SIG-M5 treated with dmso at 0.1 percent for 504 hours (cell line): ENCODE measurements around the gene TMEM52.
A peak's percentile ranks its signal among the peaks of the same experiment; 100 is the strongest.
"Not testable (repeated sequence)": the region's sequence is repeated elsewhere in the genome, so short reads cannot be mapped to it uniquely, and the experiment has no call there.

ENCODE experiments used
- DNase-seq: peaks from one replicate; lab custom pipeline; 2025; ENCODE audit not compliant: unreplicated experiment; lab: John Stamatoyannopoulos, UW

The TMEM52 gene

DNA sequence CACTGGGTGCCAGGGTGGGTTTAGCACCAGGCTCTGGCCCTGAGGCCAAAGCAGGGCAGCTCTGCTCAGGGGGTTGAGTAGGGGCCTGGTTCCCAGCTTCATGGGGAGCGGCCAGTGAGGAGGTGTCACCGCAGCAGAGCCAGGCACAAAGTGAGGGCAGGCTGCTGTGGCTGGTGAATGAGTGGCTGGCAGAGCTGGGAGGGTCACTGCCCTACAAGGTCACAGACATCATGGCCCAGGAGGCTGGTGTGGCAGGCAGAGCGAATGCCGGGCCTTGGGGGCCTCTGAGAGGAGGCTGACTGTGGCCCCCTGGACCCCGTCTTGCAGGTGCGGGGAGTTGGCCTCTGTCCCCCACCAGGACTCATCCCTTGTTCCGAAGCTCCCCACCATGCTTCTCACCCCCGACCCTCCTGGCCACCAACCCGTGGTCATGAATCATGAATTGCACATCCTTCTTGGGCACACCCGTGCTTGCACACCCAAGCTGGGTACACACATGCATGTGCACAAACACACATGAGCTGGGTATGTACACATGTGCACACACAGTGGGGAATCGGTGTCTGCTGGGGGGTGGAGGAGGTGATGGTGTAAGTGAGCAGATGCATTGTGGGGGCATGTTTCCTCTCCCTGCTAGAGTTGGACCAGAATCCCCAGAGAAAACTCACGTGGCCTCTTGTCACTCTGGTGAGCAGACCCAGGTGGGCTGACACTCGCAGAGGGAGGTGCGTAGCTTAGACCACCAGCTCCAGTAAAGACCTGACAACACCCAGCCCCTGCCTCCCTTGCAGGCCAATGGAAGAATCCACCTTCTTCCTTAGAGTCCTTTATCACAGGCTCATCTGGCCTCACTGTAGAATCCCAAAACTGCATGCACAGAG is 23.4 kb downstream of the TMEM52 start:
- no peak for DNase-seq

- DNase-seq, result no peak
Measured at GRCh38 chr1:1895060-1895418, 24.0 kb downstream of the TMEM52 start.

GRCh38 chr1:1894354-1895059 is 24.6 kb downstream of the TMEM52 start:
- no peak for DNase-seq

DNA sequence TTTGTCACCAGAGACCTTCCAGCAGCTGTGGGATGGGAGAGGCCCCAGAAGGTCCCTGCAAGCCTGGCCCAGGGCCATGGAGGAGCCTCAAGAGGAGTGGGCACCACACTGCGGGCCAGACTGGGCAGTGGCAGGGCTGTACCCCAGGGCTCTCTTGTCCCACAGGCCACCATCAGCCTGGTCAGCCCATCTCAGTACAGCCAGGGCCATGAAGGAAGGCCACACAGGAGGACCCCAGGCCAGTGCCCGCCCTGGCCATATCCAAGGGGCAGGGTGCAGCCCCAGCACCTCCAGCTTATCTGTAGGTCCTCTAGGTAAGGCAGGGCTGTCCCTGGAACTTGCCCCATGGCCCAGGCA is 25.1 kb downstream of the TMEM52 start:
- no peak for DNase-seq

DNA sequence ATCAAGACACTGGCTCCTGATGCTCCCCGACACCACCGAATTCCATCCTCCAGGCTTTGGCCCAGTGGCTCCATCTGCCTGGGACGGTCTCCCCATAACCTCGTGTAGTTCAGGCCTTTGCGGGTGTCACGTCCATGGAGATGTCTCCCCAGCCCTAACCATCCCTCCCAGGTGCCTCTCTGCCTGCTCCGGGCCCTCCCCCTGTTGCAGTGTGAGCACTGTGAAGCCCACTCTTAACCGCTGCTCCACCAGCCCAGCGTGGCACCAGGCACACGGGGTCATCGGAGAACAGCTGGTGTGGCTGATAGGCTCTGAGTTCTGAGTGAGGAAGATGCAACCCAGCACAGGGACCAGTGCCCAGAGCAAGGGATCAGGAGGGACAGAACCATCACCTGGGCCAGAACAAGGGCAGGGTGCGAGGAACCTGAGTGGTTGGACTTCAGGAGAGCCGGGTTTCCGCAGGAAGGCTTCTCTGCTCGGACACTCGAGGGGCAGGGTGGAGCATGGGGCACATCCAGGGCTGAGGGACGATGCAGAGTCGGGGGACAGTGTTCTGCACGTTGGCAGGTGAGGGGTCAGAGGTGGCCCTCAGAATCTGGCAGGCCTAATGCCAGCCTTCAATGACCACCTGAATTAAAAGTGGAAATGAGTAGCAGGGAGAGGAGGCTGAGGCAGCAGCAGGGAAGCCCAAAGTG is 25.6 kb downstream of the TMEM52 start:
- no peak for DNase-seq

GRCh38 chr1:1892763-1893120 is 26.3 kb downstream of the TMEM52 start:
- DNase-seq, result no peak

DNA sequence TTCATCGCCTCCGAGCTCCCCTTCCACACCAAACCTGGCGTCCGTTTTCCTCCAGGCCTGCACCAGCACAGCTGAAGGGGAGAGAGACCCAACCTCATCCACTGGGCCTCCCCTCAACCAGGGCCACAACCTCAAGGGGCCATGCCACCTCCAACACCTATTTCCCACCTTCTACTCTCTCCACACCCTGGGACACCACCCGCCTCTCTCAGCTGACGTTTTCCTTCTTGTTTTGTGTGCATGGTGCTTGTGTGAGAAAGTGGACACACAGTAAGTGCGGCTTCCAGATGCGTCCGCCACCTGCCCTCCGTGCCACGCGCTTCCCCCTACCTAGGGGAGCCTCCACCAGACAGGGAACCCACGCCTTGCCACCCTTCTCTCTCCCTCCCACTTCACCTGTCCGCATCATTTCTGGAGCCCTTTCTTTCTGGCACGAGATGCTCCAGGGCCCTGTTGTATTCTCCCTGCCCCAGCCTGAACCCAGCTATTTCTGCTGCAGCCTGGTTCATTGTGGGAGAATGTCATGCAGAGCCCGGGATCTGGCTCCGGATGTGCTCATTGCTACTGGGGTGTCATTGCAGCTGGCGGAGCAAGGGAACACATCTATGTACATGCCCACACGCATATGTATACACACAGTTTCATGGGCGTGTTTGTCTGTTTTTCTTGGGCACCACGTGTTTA is 26.9 kb downstream of the TMEM52 start:
- no peak for DNase-seq

- DNase-seq, result no peak
Measured at GRCh38 chr1:1891349-1892078, 27.6 kb downstream of the TMEM52 start.

GRCh38 chr1:1890506-1891348 is 28.4 kb downstream of the TMEM52 start, which contains the start of gene GNB1:
Gene GNB1 (minus strand): TSS chr1:1891087. CDS start chr1:1825453, 65,634 bp downstream.
- DNase-seq, result peak; percentile 63

DNA sequence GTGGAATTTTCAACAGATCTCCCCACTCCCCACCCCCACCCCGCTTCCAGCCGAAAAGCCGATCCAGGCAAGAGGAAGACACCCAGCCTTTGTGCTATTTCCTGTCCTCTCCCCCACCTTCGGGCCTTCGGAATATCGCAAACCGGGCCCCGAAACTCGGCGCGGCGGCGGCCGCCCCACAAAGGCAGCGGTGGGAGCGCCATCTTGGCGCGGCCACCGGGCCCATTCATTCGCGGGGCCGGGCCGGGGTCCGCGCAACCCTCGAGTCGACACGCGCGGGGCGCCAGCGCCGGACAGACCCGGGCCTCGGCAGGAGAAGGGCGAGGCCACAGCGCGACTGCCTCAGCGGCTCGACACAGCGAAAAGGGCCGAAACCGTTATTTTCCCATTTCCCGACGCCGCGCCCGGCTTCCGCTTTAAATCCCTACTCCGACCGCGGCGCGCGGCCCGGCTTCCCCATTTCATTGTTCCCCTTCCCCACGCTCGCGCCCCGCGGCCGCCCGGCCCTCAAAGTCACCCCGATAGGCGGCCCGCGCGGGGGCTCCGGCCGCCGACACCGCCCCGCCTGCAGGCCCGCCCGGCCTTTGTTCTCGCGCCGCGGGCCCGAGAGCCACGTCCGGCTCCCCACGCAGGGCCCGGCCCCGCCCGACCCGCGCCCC is 29.1 kb downstream of the TMEM52 start:
- peak; percentile 46 for DNase-seq

DNA sequence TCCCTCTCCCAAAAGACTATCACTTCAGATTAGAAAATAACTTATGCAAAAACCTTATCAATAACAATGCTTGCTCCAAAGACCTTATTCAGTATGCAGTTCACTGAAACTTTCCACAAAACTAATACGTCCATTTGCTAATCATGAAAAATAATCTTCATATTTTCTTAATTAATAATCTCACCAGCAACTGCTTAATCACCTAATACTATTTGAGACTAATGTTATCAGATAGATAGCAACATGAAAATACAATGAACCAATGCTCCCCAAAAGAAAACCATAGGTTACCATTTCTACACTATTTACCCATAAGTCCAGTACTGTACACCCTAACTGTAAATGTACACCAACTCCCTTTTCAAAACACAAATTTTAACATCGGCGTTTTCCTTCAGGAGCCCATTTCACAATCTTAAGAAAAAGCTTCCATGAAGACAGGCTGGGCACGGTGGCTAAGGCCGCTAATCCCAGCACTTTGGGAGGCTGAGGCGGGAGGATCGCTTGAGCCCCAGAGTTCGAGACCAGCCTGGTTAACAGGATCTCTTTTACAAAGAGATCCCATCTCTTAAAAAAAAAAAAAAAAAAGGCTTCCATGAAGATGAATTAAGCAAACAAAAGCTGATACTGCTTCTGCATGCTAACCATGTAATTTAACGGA is 29.9 kb downstream of the TMEM52 start:
- DNase-seq, result no peak

DNA sequence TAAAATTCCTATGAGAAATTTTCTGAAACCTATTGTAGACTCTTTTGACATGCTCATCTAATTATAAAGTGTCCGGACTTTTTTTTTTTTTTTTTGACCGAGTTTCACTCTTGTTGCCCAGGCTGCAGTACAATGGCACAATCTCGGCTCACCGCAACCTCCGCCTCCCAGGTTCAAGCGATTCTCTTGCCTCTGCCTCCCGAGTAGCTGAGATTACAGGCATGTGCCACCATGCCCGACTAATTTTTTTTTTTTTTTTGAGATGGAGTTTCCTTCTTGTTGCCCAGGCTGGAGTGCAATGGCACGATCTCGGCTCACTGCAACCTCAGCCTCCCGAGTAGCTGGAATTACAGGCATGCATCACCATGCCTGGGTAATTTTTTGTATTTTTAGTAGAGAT is 35.2 kb downstream of the TMEM52 start:
- DNase-seq, result not testable (repeated sequence)

DNA sequence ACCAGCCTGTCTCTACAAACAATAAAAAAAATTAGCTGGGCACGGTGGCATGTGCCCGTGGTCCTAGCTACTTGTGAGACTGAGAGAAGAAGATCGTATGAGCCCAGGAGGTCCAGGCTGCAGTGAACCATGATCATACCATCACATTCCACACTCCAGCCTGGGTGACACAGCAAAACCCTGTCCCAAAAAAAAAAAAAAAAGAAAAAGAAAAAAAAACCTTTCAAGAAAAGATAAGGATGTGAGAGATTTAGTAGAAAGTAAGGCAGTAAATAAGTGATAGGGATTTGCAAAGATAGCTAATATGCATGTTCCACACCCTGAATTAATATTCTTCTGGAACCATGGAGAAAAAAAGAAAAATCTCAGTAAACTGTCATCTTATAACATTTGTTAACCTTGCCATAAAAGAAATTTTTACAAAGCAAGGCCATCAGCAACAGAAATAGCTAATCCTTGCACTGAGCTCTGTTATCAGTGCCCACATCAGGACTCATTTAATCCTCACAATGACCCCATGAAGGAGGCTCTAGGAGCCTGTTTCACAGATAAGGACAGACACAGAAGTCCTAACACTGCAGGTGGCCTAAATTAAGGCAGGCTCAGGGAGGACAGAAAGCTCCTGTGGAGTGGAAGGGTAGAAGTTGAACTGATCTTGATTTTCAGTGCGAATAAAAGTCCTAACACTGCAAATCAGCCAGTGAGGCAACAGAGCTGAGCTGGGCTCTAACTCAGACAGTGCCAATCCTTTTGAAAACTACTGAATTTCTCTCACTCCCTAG is 35.8 kb downstream of the TMEM52 start:
- no peak for DNase-seq

GRCh38 chr1:1881727-1882126 is 37.4 kb downstream of the TMEM52 start:
- no peak for DNase-seq

- DNase-seq, result no peak
Measured at GRCh38 chr1:1880617-1881312, 38.3 kb downstream of the TMEM52 start.

GRCh38 chr1:1879942-1880341 is 39.1 kb downstream of the TMEM52 start:
- no peak for DNase-seq

DNA sequence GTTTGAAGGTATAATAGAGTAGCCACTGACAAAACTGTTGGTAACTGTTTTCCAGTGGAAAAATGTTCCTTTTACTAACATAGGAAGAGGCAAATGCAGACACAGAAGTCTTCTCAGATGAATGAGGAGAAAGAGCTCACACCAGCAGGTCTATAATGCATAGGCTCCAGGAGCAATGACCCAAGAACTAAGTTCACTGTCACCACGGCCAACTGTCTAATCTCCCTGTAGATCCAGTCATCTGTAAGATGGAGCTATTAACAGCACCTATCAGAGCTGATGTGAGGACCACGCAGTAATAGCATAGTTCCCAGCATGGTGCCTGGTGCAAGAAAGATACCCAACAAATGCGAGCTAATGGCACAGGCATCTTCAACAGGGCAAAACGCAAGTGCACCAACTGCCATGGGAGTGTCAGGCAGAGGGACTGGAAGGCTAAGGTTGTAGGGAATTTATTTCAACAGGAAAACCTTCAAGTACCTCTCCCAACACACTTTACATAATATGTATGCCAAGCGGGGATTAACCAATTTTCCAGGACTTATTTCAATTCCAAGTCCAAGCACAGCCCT is 41.1 kb downstream of the TMEM52 start:
- DNase-seq, result no peak
